RPMI7951 (cell line): ENCODE measurements around the gene CACNG8. TPM values are rescaled to one million over a fixed set of nuclear protein-coding genes. Genes with fewer than 3 reads are reported as not detected.
A peak's percentile ranks its signal among the peaks of the same experiment; 100 is the strongest.

Experiments used
- DNase-seq: peaks from one replicate; pipeline ENCODE4 v3.0.0-alpha.2; 2012; ENCODE audit warnings: low read depth
- total RNA-seq: library from RNA; depleted of rRNA; stranded (reverse); fragments of >200 nt; shearing (Covaris generic); gene quantifications from 2 replicates; pipeline ENCODE4 v1.2.3, GENCODE V29; 2014

The CACNG8 gene
- total RNA-seq, 1 experiment from 2014 or later: under 0.01 TPM

GRCh38 chr19:53992211-53992610 lies 29.5 kb downstream of the CACNG8 start:
- DNase-seq: no peak

- DNase-seq: no peak
Observed at GRCh38 chr19:53992815-53993214, 30.1 kb downstream of the CACNG8 start.

GRCh38 chr19:53993448-53993847 lies 30.7 kb downstream of the CACNG8 start:
- DNase-seq: no peak

GRCh38 chr19:53994811-53995210 lies 32.1 kb downstream of the CACNG8 start:
- no peak for DNase-seq

- no peak for DNase-seq
Observed at GRCh38 chr19:53998223-53998622, 35.5 kb downstream of the CACNG8 start.

- no peak for DNase-seq
Observed at GRCh38 chr19:53999694-54000093, 37.0 kb downstream of the CACNG8 start.

GRCh38 chr19:54001496-54001895 lies 38.8 kb downstream of the CACNG8 start:
- DNase-seq: no peak

- DNase-seq: no peak
Observed at GRCh38 chr19:54002495-54003315, 40.0 kb downstream of the CACNG8 start.

- DNase-seq: no peak
Observed at GRCh38 chr19:54009440-54009839, 46.7 kb downstream of the CACNG8 start.

- DNase-seq: no peak
Observed at GRCh38 chr19:54010474-54010873, 47.7 kb downstream of the CACNG8 start.

- no peak for DNase-seq
Observed at GRCh38 chr19:54011507-54012211, 48.9 kb downstream of the CACNG8 start.

GRCh38 chr19:54013866-54014265 lies 51.1 kb downstream of the CACNG8 start:
- DNase-seq: no peak

GRCh38 chr19:54014920-54015560 lies 52.3 kb downstream of the CACNG8 start:
- DNase-seq: no peak

GRCh38 chr19:54017261-54017660 lies 54.5 kb downstream of the CACNG8 start:
- DNase-seq: peak; percentile 77

- DNase-seq: no peak
Observed at GRCh38 chr19:54021363-54021762, 58.6 kb downstream of the CACNG8 start.

- DNase-seq: no peak
Observed at GRCh38 chr19:54021932-54022331, 59.2 kb downstream of the CACNG8 start.

- DNase-seq: no peak
Observed at GRCh38 chr19:54023191-54023590, 60.5 kb downstream of the CACNG8 start.

- peak; percentile 74 for DNase-seq
Observed at GRCh38 chr19:54024660-54025059, 61.9 kb downstream of the CACNG8 start.

GRCh38 chr19:54026656-54027055 lies 63.9 kb downstream of the CACNG8 start:
- DNase-seq: no peak

- DNase-seq: no peak
Observed at GRCh38 chr19:54029301-54029700, 66.6 kb downstream of the CACNG8 start.

GRCh38 chr19:54029930-54030490 lies 67.3 kb downstream of the CACNG8 start:
- DNase-seq: peak; percentile 75

GRCh38 chr19:54030895-54031586 lies 68.3 kb downstream of the CACNG8 start:
- DNase-seq: peak; percentile 60
